Trophoblast cell (in vitro differentiated cells and primary cell): ENCODE measurements around the gene LPCAT2.

Experiments used
- DNase-seq, 2 donors: peaks; one replicate each; pipeline ENCODE4 v3.0.0-alpha.2; 2016
- H2AFZ ChIP-seq: 2 replicates; pipeline ENCODE4 v1.6.1; 2013; ENCODE audit warnings: low read length, moderate library complexity, mild to moderate bottlenecking; ENCODE audit not compliant: insufficient read depth, poor library complexity
- H2AK5ac ChIP-seq: 2 replicates; pipeline ENCODE4 v1.6.1; 2013; ENCODE audit warnings: mild to moderate bottlenecking, low read length
- H2BK120ac ChIP-seq: 2 replicates; pipeline ENCODE4 v1.6.1; 2013; ENCODE audit warnings: low read length, mild to moderate bottlenecking, moderate library complexity; ENCODE audit not compliant: insufficient read depth, poor library complexity
- H2BK12ac ChIP-seq: 2 replicates; pipeline ENCODE4 v1.6.1; 2013; ENCODE audit warnings: mild to moderate bottlenecking, low read length, moderate library complexity
- H2BK5ac ChIP-seq: 2 replicates; pipeline ENCODE4 v1.6.1; 2013; ENCODE audit warnings: low read length, low read depth, moderate library complexity, mild to moderate bottlenecking; ENCODE audit not compliant: poor library complexity
- H3K14ac ChIP-seq: 2 replicates; pipeline ENCODE4 v1.6.1; 2013; ENCODE audit warnings: mild to moderate bottlenecking, low read length
- H3K18ac ChIP-seq: 2 replicates; pipeline ENCODE4 v1.6.1; 2013; ENCODE audit warnings: mild to moderate bottlenecking, low read length
- H3K23ac ChIP-seq: 2 replicates; pipeline ENCODE4 v1.6.1; 2013; ENCODE audit warnings: low read length
- H3K27ac ChIP-seq: 2 replicates; pipeline ENCODE4 v1.5.1; 2013; ENCODE audit warnings: low read depth, mild to moderate bottlenecking, inconsistent platforms, low read length, moderate library complexity
- H3K27me3 ChIP-seq: 2 replicates; pipeline ENCODE4 v1.6.1; 2013; ENCODE audit warnings: inconsistent platforms, mild to moderate bottlenecking, low read length, moderate library complexity; ENCODE audit not compliant: insufficient read depth
- H3K36me3 ChIP-seq, 2 experiments: 1 replicate in 1 of 2; 2 replicates in 1 of 2; pipeline ENCODE4 v1.6.1; 2013; ENCODE audit warnings: low read length in 2 of 2, mild to moderate bottlenecking in 2 of 2, moderate library complexity in 1 of 2; ENCODE audit not compliant: insufficient read depth in 2 of 2, control insufficient read depth in 1 of 2
- H3K4ac ChIP-seq: 2 replicates; pipeline ENCODE4 v1.6.1; 2013; ENCODE audit warnings: low read depth, mild to moderate bottlenecking, low read length, moderate library complexity
- H3K4me1 ChIP-seq, 2 experiments: 1 replicate in 1 of 2; 2 replicates in 1 of 2; pipeline ENCODE4 v1.6.1; 2013; ENCODE audit warnings: low read length in 2 of 2, mild to moderate bottlenecking in 2 of 2, moderate library complexity in 1 of 2; ENCODE audit not compliant: insufficient read depth in 2 of 2, control insufficient read depth in 1 of 2
- H3K4me2 ChIP-seq: 2 replicates; pipeline ENCODE4 v1.6.1; 2013; ENCODE audit warnings: inconsistent platforms, mild to moderate bottlenecking, low read length, moderate library complexity
- H3K4me3 ChIP-seq: 2 replicates; pipeline ENCODE4 v1.5.1; 2013; ENCODE audit warnings: mild to moderate bottlenecking, low read depth, low read length, inconsistent platforms
- H3K79me1 ChIP-seq: one replicate; pipeline ENCODE4 v1.6.1; 2013; ENCODE audit warnings: low read length
- H3K79me2 ChIP-seq: 2 replicates; pipeline ENCODE4 v1.6.1; 2013; ENCODE audit warnings: low read length, mild to moderate bottlenecking; ENCODE audit not compliant: control insufficient read depth, insufficient read depth, poor library complexity
- H3K9ac ChIP-seq: 2 replicates; pipeline ENCODE4 v1.6.1; 2013; ENCODE audit warnings: mild to moderate bottlenecking, low read length
- H3K9me3 ChIP-seq: 2 replicates; pipeline ENCODE4 v1.6.1; 2013; ENCODE audit warnings: low read depth, mild to moderate bottlenecking, control low read depth, inconsistent platforms, low read length; ENCODE audit not compliant: insufficient read depth
- H4K12ac ChIP-seq: 2 replicates; pipeline ENCODE4 v1.6.1; 2013; ENCODE audit warnings: low read depth, mild to moderate bottlenecking, low read length, moderate library complexity
- H4K8ac ChIP-seq: 2 replicates; pipeline ENCODE4 v1.6.1; 2013; ENCODE audit warnings: low read depth, mild to moderate bottlenecking, low read length, moderate library complexity
- H4K91ac ChIP-seq: one replicate; pipeline ENCODE4 v1.6.1; 2013; ENCODE audit warnings: low read depth, mild to moderate bottlenecking, low read length, moderate library complexity
- whole genome bisulfite sequencing: extraction: QIAGEN DNeasy Blood & Tissue Kit; methylation state at CpG from one replicate; pipeline ENCODE4 v1.1.7; 2013; ENCODE audit warnings: missing lambda C conversion rate; ENCODE audit not compliant: insufficient read length, insufficient coverage; ENCODE audit errors: extremely low coverage; 5-methylcytosine and 5-hydroxymethylcytosine counted together

LPCAT2 gene

DNA sequence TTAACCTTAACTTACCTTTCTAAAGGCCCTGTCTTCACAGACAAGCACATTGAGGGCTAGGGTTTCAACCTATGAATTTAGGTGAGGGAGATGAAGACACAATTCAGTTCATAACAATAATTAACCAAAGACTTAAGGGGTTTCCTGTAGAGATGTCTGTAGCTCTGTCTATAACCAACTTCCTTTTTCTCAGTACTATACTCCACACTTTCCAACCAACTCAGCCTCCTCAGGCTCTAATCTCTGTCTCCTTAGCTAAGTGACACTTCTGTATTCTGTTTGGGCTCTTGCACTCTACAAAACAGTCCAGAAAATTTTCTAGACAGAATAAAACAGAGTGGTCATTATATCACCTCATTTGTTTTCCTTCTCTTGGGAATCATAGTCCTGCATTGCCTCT, 83.4 kb downstream of the LPCAT2 start:
- H3K79me1 ChIP-seq, result no peaks in the 10 kb centered on the region
- H3K4me2 ChIP-seq, result no peak overlapping the region
- no peak overlapping the region for H3K27ac ChIP-seq
- no peak overlapping the region for H3K23ac ChIP-seq
- H2BK5ac ChIP-seq, result no peak overlapping the region
- no peak overlapping the region for H3K4ac ChIP-seq
- H2AK5ac ChIP-seq, result no peak overlapping the region
- no peak overlapping the region for H3K14ac ChIP-seq
- no peak for DNase-seq
- H3K9me3 ChIP-seq, result no peaks in the 10 kb centered on the region
- H3K4me1 ChIP-seq, result no peaks in the 10 kb centered on the region
- no peaks in the 10 kb centered on the region for H3K27me3 ChIP-seq
- H3K36me3 ChIP-seq, result no peaks in the 10 kb centered on the region
- H3K4me3 ChIP-seq, result no peak overlapping the region
- H3K79me2 ChIP-seq, result no peaks in the 10 kb centered on the region
- no peak overlapping the region for H3K18ac ChIP-seq
- no peak overlapping the region for H2BK12ac ChIP-seq
- H2AFZ ChIP-seq, result no peak overlapping the region
- H4K12ac ChIP-seq, result no peak overlapping the region
- H3K9ac ChIP-seq, result no peak overlapping the region
- no peak overlapping the region for H4K91ac ChIP-seq
- no peak overlapping the region for H4K8ac ChIP-seq
- H2BK120ac ChIP-seq, result no peak overlapping the region

DNA sequence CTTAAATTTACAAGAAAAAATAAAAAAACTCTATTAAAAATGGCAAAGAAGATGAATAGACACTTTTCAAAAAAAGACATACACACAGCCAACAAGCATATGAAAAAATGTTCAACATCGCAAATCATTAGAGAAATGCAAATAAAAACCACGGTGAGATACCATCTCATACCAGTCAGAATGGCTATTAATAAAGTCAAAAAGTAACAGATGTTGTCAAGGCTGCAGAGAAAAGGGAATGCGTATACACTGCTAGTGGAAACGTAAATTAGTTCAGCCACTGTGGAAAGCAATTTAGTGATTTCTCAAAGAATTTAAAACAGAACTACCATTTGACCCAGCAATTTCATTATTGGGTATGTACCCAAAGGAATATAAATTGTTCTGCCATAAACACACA, 89.1 kb downstream of the LPCAT2 start:
- no peak overlapping the region for H3K4me2 ChIP-seq
- H2BK12ac ChIP-seq, result no peak overlapping the region
- no peak overlapping the region for H3K9ac ChIP-seq
- no peak overlapping the region for H2AFZ ChIP-seq
- DNase-seq, result no peak
- no peaks in the 10 kb centered on the region for H3K36me3 ChIP-seq
- H4K12ac ChIP-seq, result no peak overlapping the region
- H3K23ac ChIP-seq, result no peak overlapping the region
- H3K4me1 ChIP-seq, result no peaks in the 10 kb centered on the region
- no peak overlapping the region for H3K27ac ChIP-seq
- no peaks in the 10 kb centered on the region for H3K79me2 ChIP-seq
- H3K27me3 ChIP-seq, result no peaks in the 10 kb centered on the region
- H3K9me3 ChIP-seq, result no peaks in the 10 kb centered on the region
- no CpG with 5 or more reads among the region's 4 CpGs for WGBS
- no peak overlapping the region for H3K4me3 ChIP-seq
- no peak overlapping the region for H3K14ac ChIP-seq
- H2BK5ac ChIP-seq, result no peak overlapping the region
- no peak overlapping the region for H2BK120ac ChIP-seq
- no peak overlapping the region for H4K91ac ChIP-seq
- no peaks in the 10 kb centered on the region for H3K79me1 ChIP-seq
- no peak overlapping the region for H3K18ac ChIP-seq
- H2AK5ac ChIP-seq, result no peak overlapping the region
- no peak overlapping the region for H3K4ac ChIP-seq
- H4K8ac ChIP-seq, result no peak overlapping the region

DNA sequence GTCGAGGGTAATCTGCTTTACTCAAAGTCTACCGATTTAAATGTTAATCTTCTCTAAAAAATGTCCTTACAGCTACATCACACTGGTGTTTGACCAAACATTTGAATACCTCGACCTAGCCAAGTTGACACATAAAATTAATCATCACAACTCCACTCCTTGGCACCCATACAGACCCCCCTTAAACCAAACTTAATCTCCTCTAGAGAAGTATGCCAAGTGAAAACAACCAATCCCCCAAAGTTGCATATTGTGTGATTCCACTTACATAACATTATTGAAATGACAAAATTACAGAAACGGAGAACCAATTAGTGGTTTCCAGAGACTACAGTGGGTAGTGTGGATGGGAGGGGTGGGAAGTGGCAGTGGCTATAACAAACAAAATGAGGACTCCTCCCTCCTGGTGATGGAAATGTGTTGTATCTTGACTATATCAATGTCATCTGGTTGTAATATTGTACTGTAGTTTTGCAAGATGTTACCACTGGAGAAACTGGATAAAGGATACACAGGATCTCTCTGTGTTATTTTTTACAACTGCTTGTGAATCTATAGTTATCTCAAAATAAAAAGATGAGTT, 97.0 kb downstream of the LPCAT2 start:
- Histone ChIP-seq H3K4me1 (no peaks in the 10 kb centered on the region), H3K79me2 (no peaks in the 10 kb centered on the region), H2AK5ac (no peak overlapping the region), H3K4ac (no peak overlapping the region), H4K8ac (no peak overlapping the region), H3K4me2 (no peak overlapping the region), H3K14ac (no peak overlapping the region), H3K4me3 (no peak overlapping the region), H2AFZ (no peak overlapping the region), H2BK5ac (no peak overlapping the region), H3K79me1 (no peaks in the 10 kb centered on the region), H4K12ac (no peak overlapping the region), H3K23ac (no peak overlapping the region), H3K9ac (no peak overlapping the region), H2BK120ac (no peak overlapping the region), H3K9me3 (no peaks in the 10 kb centered on the region), H3K18ac (no peak overlapping the region), H2BK12ac (no peak overlapping the region), H3K27ac (no peak overlapping the region), H4K91ac (no peak overlapping the region), H3K27me3 (no peaks in the 10 kb centered on the region), H3K36me3 (no peaks in the 10 kb centered on the region)
- no CpG with 5 or more reads among the region's 4 CpGs for WGBS
- DNase-seq, result no peak

DNA sequence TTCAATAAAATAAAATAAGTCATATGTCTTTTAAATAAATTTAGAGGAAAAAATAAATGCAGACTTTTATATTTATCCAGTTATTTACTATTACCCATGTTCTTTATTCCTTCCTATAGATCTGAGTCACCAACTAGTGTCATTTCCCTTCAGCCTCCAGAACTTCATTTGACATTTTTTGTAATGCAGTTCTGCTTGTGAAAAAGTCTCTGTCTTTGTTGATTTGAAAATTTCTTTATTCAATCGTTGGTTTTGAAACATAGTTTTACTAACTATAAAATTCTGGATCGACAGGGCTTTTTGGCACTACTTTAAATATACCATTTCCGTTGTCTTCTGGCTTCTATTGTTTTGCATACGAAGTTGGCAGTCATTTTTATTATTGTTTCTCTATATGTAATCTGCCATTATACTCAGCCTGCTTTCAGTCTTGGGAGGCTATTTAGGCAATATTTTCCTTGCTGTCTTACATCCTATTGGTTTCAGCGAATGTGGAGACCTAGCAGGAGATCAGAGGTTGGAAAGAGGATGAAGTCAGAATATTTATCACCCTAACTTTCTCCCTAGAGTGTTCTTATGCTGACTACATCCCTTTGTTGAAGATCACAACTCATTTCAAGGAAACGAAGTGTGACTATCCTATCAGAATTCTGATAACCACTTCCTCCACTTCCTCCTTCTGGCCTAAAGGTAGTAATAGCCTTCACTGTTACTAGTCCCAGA, 104.9 kb downstream of the LPCAT2 start:
- no peak overlapping the region for H3K4me3 ChIP-seq
- no peak overlapping the region for H4K8ac ChIP-seq
- no CpG with 5 or more reads among the region's 6 CpGs for WGBS

More for the DNA sequence above, 104.9 kb downstream of the LPCAT2 start:
- H3K23ac ChIP-seq, result no peak overlapping the region
- H4K91ac ChIP-seq, result no peak overlapping the region
- H3K36me3 ChIP-seq, result no peaks in the 10 kb centered on the region
- no peak for DNase-seq
- no peaks in the 10 kb centered on the region for H3K27me3 ChIP-seq
- no peak overlapping the region for H3K9ac ChIP-seq
- no peak overlapping the region for H4K12ac ChIP-seq
- H3K27ac ChIP-seq, result no peak overlapping the region
- no peaks in the 10 kb centered on the region for H3K79me1 ChIP-seq
- no peak overlapping the region for H3K18ac ChIP-seq
- H3K14ac ChIP-seq, result no peak overlapping the region
- no peak overlapping the region for H3K4ac ChIP-seq
- no peak overlapping the region for H2AK5ac ChIP-seq
- H2AFZ ChIP-seq, result no peak overlapping the region
- no peak overlapping the region for H2BK12ac ChIP-seq
- no peaks in the 10 kb centered on the region for H3K4me1 ChIP-seq
- peaks cover 1% of the 10 kb centered on the region for H3K9me3 ChIP-seq
- no peak overlapping the region for H2BK120ac ChIP-seq
- no peaks in the 10 kb centered on the region for H3K79me2 ChIP-seq
- H3K4me2 ChIP-seq, result no peak overlapping the region
- H2BK5ac ChIP-seq, result no peak overlapping the region
